DOHH2 (cell line): ENCODE data around the gene POP4.

Experiments
- H3F3A ChIP-seq: fragments of 200-600 bp; sonication (generic), shearing (Covaris generic); 2 replicates; pipeline ENCODE4 v1.6.0; 2016; ENCODE audit warnings: antibody characterized with exemption, mild to moderate bottlenecking; ENCODE audit not compliant: control insufficient read depth, insufficient read depth
- H3K27ac ChIP-seq: fragments of 200-600 bp; sonication (generic); 2 replicates; pipeline ENCODE4 v1.5.1; 2014; ENCODE audit warnings: low read depth, mild to moderate bottlenecking, low read length, moderate library complexity
- H3K27me3 ChIP-seq: fragments of 200-600 bp; sonication (generic); 2 replicates; pipeline ENCODE4 v1.6.1; 2014; ENCODE audit warnings: mild to moderate bottlenecking, low read length, mixed read lengths; ENCODE audit not compliant: control insufficient read depth
- H3K36me3 ChIP-seq: fragments of 200-600 bp; sonication (generic); 2 replicates; pipeline ENCODE4 v1.6.1; 2014; ENCODE audit warnings: mild to moderate bottlenecking, low read length, moderate library complexity, mixed read lengths; ENCODE audit not compliant: control insufficient read depth
- H3K4me1 ChIP-seq: fragments of 200-600 bp; sonication (generic); 2 replicates; pipeline ENCODE4 v1.6.1; 2014; ENCODE audit warnings: mild to moderate bottlenecking, low read length, mixed read lengths; ENCODE audit not compliant: control insufficient read depth
- H3K4me2 ChIP-seq: fragments of 200-600 bp; sonication (generic); 2 replicates; pipeline ENCODE4 v1.6.0; 2014; ENCODE audit warnings: mild to moderate bottlenecking, low read length, moderate library complexity
- H3K4me3 ChIP-seq: fragments of 200-600 bp; sonication (generic); 2 replicates; pipeline ENCODE4 v1.5.1; 2014; ENCODE audit warnings: mild to moderate bottlenecking, low read length, mixed read lengths
- H3K79me2 ChIP-seq: fragments of 200-600 bp; sonication (generic); 2 replicates; pipeline ENCODE4 v1.6.1; 2014; ENCODE audit warnings: mild to moderate bottlenecking, low read length, mixed read lengths; ENCODE audit not compliant: control insufficient read depth
- H3K9me2 ChIP-seq: fragments of 200-600 bp; sonication (generic); replicated peaks from 2 replicates; pipeline ENCODE4 v1.6.1; 2014; ENCODE audit warnings: mild to moderate bottlenecking, low read length, mixed read lengths; ENCODE audit not compliant: control insufficient read depth
- H3K9me3 ChIP-seq: fragments of 200-600 bp; sonication (generic); 2 replicates; pipeline ENCODE4 v1.6.1; 2014; ENCODE audit warnings: antibody characterized with exemption, low read length, mixed read lengths; ENCODE audit not compliant: control insufficient read depth, insufficient read depth
- H4K20me1 ChIP-seq: fragments of 200-600 bp; sonication (generic); 2 replicates; pipeline ENCODE4 v1.6.0; 2014; ENCODE audit warnings: low read depth, mild to moderate bottlenecking, antibody characterized with exemption, low read length, moderate library complexity; ENCODE audit not compliant: control insufficient read depth, insufficient read depth
- EZH2phosphoT487 ChIP-seq: fragments of 200-600 bp; sonication (generic); IDR thresholded peaks from 2 replicates; pipeline ENCODE4 v1.6.1; 2017; ENCODE audit warnings: borderline replicate concordance, mild to moderate bottlenecking, antibody characterized with exemption, low read length, moderate library complexity, mixed read lengths
- TF ChIP-seq, protein P1 (sequence below): fragments of 200-600 bp; sonication (generic); IDR thresholded peaks from one replicate; pipeline ENCODE4 v1.5.1; 2014; ENCODE audit warnings: antibody characterized with exemption, mild to moderate bottlenecking, low read depth, low read length; ENCODE audit not compliant: poor library complexity, severe bottlenecking

Gene POP4

DNA sequence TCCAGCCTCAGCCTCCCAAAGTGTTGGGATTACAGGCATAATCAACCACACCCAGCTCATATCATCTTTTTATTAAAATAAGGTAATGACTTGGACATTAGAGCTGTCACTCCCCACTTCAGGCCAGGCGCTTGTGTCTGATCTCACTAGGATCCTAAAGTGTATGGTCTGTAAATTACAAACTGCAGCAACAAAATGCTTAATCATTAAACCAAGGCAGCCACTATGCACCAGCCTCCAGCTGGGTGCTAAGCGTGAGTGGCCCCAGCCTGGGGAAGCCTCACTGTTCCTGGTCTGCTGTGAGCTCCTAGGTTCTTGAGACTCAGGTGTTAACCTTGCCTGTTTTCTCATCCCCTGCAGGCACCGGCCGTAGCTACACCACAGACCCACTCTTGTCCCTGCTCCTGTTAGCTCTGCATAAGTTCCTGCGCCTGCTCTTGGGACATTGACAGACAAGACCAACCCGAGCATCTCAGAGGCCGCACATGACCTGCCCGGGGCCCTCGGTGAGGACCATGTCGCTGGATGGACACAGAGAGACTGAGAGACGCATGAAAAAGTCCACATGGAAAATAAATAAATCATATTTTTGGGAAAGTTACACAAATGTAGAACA lies 42.5 kb upstream of the POP4 start:
- Histone ChIP-seq H3K4me1 (no peaks in the 10 kb centered on the region), H3K4me2 (no peak overlapping the region), H3K79me2 (no peaks in the 10 kb centered on the region), H3K9me2 (no peaks in the 10 kb centered on the region), H3F3A (no peaks in the 10 kb centered on the region), H3K9me3 (no peaks in the 10 kb centered on the region), H3K27me3 (no peaks in the 10 kb centered on the region), H3K36me3 (no peaks in the 10 kb centered on the region), H4K20me1 (no peaks in the 10 kb centered on the region), H3K27ac (no peak overlapping the region), H3K4me3 (no peak overlapping the region)
- TF ChIP-seq EZH2phosphoT487: no peak
- TF ChIP-seq, protein P1, sequence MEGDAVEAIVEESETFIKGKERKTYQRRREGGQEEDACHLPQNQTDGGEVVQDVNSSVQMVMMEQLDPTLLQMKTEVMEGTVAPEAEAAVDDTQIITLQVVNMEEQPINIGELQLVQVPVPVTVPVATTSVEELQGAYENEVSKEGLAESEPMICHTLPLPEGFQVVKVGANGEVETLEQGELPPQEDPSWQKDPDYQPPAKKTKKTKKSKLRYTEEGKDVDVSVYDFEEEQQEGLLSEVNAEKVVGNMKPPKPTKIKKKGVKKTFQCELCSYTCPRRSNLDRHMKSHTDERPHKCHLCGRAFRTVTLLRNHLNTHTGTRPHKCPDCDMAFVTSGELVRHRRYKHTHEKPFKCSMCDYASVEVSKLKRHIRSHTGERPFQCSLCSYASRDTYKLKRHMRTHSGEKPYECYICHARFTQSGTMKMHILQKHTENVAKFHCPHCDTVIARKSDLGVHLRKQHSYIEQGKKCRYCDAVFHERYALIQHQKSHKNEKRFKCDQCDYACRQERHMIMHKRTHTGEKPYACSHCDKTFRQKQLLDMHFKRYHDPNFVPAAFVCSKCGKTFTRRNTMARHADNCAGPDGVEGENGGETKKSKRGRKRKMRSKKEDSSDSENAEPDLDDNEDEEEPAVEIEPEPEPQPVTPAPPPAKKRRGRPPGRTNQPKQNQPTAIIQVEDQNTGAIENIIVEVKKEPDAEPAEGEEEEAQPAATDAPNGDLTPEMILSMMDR: no peak

DNA sequence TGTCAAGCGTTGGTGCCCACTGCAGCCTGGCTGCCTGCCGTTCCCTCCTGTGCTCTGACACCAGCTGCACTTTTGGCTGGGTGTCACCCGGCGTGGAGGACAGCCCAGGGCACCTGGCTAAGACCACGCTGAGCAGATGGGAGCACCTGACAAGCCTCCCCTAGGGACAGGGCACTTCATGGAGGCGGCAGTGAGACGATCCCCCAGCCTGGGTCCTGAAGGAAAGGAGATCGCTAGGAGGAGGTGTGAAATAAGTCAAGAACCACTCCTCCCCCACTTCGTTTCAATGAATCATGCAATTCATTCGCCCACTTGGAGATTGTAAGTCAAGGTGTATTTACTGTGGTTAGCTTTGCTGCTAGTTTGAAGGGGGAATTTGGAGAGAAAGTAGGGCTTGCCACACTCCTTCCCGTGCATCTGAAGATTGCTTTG lies 41.5 kb upstream of the POP4 start:
- no peaks in the 10 kb centered on the region for H3K27me3 ChIP-seq
- H3K4me1 ChIP-seq: no peaks in the 10 kb centered on the region
- no peak overlapping the region for H3K27ac ChIP-seq

DNA sequence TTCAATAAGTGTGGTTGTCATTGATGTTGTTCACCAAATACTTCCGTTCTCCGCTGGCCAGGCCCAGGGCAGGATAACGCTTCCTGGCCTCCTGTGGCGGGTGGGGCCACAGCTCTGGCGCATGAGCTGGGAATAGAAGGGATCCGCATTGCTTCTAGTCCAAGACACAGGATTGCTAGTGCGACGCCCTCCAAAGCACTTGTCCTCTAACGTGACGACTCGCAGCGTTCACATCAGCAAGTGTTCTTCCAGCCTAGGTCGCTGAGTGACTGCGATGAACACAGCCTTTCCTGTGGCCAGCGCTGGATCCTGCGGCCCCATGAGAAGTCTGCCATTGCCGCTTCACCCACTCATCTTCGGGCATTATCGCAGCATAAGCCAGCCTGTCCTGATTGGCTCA lies 40.9 kb upstream of the POP4 start:
- H3K4me1 ChIP-seq: no peaks in the 10 kb centered on the region
- H3K9me2 ChIP-seq: no peaks in the 10 kb centered on the region
- H3K4me2 ChIP-seq: no peak overlapping the region
- TF ChIP-seq, protein P1: no peak
- no peak for TF ChIP-seq EZH2phosphoT487
- no peaks in the 10 kb centered on the region for H3K79me2 ChIP-seq
- H3K27me3 ChIP-seq: no peaks in the 10 kb centered on the region
- H4K20me1 ChIP-seq: no peaks in the 10 kb centered on the region
- H3K4me3 ChIP-seq: no peak overlapping the region
- H3K9me3 ChIP-seq: no peaks in the 10 kb centered on the region
- H3K36me3 ChIP-seq: no peaks in the 10 kb centered on the region
- no peak overlapping the region for H3K27ac ChIP-seq
- H3F3A ChIP-seq: no peaks in the 10 kb centered on the region

More for the DNA sequence above, 41.5 kb upstream of the POP4 start:
- no peaks in the 10 kb centered on the region for H3K36me3 ChIP-seq
- no peak for TF ChIP-seq EZH2phosphoT487
- TF ChIP-seq, protein P1: no peak
- H3K9me2 ChIP-seq: no peaks in the 10 kb centered on the region
- no peaks in the 10 kb centered on the region for H3K9me3 ChIP-seq
- H3K4me2 ChIP-seq: no peak overlapping the region
- H3K4me3 ChIP-seq: no peak overlapping the region
- H3F3A ChIP-seq: no peaks in the 10 kb centered on the region
- no peaks in the 10 kb centered on the region for H3K79me2 ChIP-seq
- no peaks in the 10 kb centered on the region for H4K20me1 ChIP-seq
